Measurements from ENCODE around the gene APIP. TPM values are rescaled to one million over a fixed set of nuclear protein-coding genes. Genes with fewer than 3 reads are reported as not detected.

The APIP gene
- total RNA-seq, 1 donor from 2014 or later = 13.0 TPM

DNA sequence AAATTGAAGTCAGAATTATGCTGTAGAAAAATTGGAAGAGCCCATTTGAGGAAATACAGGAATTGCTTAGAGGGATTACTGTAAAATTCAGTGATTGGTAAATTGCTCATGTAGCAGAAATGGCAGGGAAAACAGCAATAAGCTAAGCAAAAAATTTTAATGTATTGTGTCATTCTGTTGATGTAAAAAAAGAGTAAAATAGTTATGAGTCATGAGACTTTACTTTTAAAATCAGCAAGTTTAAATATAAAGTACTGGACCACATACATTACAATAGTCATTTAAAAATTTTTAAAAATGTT lies 10.6 kb upstream of the APIP start:
- no peak for TF ChIP-seq CTCF (IDR thresholded peaks at IDR 0.05; ENCODE audit: unreplicated experiment)
- Mint-ChIP-seq H3K27ac (ENCODE audit: unreplicated experiment) (no peak overlapping the region), H3K4me3 (ENCODE audit: unreplicated experiment) (no peak overlapping the region), H3K4me1 (ENCODE audit: unreplicated experiment) (peaks cover 17% of the 10 kb centered on the region), H3K27me3 (ENCODE audit: unreplicated experiment) (peaks cover 1% of the 10 kb centered on the region), H3K36me3 (ENCODE audit: low read depth, unreplicated experiment) (no peaks in the 10 kb centered on the region), H3K9me3 (ENCODE audit: unreplicated experiment) (no peaks in the 10 kb centered on the region)
- no peak for DNase-seq (ENCODE audit: low spot score)

DNA sequence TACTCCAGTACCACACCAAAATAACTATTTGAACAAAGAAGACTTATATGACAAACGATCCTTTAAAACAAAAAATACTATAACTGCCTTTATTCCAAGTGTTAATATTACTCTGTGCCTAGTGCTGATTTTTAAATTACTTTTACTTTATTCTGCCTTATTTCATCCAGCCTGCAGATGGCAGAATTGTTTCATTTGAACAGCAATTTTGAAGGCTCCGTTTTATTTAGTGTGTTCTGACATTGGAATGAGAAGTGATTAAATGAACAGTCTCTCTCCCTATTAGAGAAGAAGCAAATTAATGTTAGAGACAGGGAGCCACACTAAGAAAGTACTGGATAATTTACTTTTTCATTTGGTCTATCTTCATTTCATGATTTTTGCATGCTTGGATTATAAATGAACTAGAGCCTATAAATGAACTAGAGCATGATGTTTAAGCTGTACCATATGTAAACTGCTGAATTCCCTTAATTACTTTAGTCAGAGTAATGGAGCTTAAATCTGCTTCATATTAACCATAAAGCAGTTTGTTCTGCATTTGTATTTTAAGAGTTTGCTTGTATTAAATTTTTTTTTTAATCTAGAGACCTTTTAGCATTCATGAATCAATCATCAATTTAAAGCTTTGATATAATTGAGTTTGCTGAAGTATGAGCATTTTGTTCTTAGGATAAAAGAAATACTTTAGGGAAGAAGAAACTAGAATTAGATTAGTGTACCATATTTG lies 10.1 kb upstream of the APIP start:
- Mint-ChIP-seq H3K27me3 (ENCODE audit: unreplicated experiment) (peaks cover 1% of the 10 kb centered on the region), H3K9me3 (ENCODE audit: unreplicated experiment) (no peaks in the 10 kb centered on the region), H3K4me1 (ENCODE audit: unreplicated experiment) (peaks cover 15% of the 10 kb centered on the region), H3K4me3 (ENCODE audit: unreplicated experiment) (no peak overlapping the region), H3K36me3 (ENCODE audit: low read depth, unreplicated experiment) (no peaks in the 10 kb centered on the region), H3K27ac (ENCODE audit: unreplicated experiment) (no peak overlapping the region)
- TF ChIP-seq CTCF (IDR thresholded peaks at IDR 0.05; ENCODE audit: unreplicated experiment) = peak; percentile 61
- DNase-seq (ENCODE audit: low spot score) = peak; percentile 11

DNA sequence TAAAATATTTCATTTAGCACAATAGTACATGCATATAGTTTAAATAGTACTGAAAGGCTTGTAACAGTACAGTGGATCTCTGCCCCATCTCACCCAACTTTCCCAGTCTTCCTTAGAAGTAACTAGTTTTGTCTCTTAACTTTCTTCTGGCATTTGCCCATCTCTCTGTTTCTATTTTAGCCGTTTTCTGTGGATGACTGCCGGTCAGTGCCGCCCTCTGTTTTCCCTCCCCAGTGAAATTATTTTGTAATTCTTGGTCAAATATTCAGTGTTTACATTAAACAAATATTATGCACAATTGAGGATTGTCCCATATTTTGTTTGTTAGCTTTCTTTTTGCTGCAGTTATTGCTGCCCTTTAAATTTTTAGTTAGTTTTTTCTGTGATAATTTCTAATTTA lies 8.5 kb upstream of the APIP start:
- TF ChIP-seq CTCF (IDR thresholded peaks at IDR 0.05; ENCODE audit: unreplicated experiment) = no peak
- H3K4me1 Mint-ChIP-seq (ENCODE audit: unreplicated experiment) = peaks cover 7% of the 10 kb centered on the region

DNA sequence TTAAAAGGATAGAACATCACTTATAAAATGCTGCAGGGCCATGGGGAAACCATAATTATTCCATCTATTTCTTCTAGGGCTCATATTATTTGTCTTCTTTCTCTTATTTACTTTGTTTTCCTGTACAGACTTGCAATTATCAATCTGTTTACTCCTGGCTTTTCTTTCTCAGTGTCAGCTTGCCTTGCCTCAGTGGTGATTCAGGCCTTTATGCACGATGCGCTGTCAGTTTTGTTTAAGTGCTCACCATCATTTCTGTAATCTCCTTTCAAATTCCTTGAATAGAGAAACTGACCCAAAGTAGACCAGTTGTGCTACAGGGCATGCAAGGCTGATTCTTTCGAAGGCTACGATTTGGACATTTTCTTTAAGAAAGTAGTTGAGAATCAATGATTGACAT lies 5.0 kb upstream of the APIP start:
- no peak for TF ChIP-seq CTCF (IDR thresholded peaks at IDR 0.05; ENCODE audit: unreplicated experiment)
- Mint-ChIP-seq H3K9me3 (ENCODE audit: unreplicated experiment) (no peaks in the 10 kb centered on the region), H3K27ac (ENCODE audit: unreplicated experiment) (no peak overlapping the region), H3K4me3 (ENCODE audit: unreplicated experiment) (no peak overlapping the region), H3K4me1 (ENCODE audit: unreplicated experiment) (peaks cover 12% of the 10 kb centered on the region), H3K27me3 (ENCODE audit: unreplicated experiment) (no peaks in the 10 kb centered on the region), H3K36me3 (ENCODE audit: low read depth, unreplicated experiment) (no peaks in the 10 kb centered on the region)
- no peak for DNase-seq (ENCODE audit: low spot score)

More for the DNA sequence above, 8.5 kb upstream of the APIP start:
- Mint-ChIP-seq H3K4me3 (ENCODE audit: unreplicated experiment) (no peak overlapping the region), H3K9me3 (ENCODE audit: unreplicated experiment) (no peaks in the 10 kb centered on the region), H3K36me3 (ENCODE audit: low read depth, unreplicated experiment) (no peaks in the 10 kb centered on the region), H3K27me3 (ENCODE audit: unreplicated experiment) (peaks cover 1% of the 10 kb centered on the region), H3K27ac (ENCODE audit: unreplicated experiment) (no peak overlapping the region)
- no peak for DNase-seq (ENCODE audit: low spot score)

DNA sequence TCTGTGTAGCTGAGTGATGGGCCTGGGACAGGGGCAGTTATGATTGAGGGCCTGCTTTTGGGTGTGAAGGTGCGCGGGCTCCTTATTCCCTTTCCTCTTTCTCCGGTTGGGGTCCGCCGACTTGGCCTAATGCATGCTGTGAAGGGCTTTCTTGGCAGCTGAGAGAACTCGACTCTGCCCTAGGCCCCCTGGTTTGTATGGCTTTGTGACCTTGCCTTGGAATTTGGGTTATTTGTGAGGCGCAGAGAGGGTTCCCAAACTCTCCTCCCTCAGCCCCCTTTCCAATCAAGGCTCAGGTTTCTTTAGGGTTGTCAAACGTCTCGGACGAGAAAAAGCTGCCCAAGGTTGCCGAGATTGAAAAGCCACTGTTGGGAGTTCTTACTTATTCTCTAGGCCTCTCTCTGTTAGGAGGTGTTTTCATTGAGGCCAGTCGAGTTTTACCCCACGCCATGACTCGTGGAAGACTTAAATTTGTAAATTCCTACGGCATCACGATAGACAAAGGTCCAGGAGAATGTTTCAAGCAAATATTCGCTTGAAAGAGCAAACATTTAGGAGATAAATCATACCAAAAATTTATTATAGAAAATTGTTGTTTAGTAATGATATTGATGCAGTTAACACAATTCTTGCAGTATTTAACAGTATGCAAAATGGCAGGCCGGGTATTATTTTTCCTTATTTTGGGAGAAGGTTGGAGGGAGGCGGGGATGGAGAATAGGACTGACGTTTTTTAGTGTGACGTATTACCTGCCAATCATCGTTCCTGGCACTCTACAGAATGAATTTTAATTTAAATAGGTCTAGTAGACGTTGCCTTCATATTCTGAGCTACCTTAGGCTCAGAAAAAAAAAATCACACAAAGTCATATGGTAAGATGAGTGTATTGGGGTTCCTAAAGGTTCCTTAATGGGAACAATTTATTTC lies 928 bp upstream of the APIP start:
- H3K27ac Mint-ChIP-seq (ENCODE audit: unreplicated experiment) = peak overlapping the region; percentile 92
- H3K36me3 Mint-ChIP-seq (ENCODE audit: low read depth, unreplicated experiment) = peaks cover 17% of the 10 kb centered on the region
- H3K4me3 Mint-ChIP-seq (ENCODE audit: unreplicated experiment) = peak overlapping the region; percentile 97
- peaks cover 2% of the 10 kb centered on the region for H3K27me3 Mint-ChIP-seq (ENCODE audit: unreplicated experiment)
- H3K4me1 Mint-ChIP-seq (ENCODE audit: unreplicated experiment) = peaks cover 18% of the 10 kb centered on the region
- DNase-seq (ENCODE audit: low spot score) = no peak
- H3K9me3 Mint-ChIP-seq (ENCODE audit: unreplicated experiment) = no peaks in the 10 kb centered on the region
- TF ChIP-seq CTCF (IDR thresholded peaks at IDR 0.05; ENCODE audit: unreplicated experiment) = no peak

All from endothelial cell (in vitro differentiated cells).